ENCODE results near the gene P2RY14.

The P2RY14 gene

DNA sequence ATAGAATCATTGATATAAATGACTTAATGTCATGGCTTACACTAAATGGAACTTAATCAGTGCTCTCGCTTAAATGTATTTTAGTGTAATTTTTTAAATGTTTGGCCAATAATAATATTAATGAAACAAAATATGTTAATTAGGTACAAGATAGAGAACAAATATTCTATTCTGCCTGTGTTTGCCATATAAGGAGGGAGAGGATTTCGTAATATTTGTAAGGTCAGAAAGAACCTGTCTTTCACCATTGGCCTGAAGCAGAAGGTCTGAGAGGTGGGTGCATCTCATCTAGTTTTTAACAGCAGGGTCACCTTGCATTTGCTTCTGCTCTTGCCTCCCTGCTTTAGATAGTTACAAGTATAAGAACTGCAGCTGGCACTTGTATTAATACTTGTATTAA lies 35.8 kb upstream of the P2RY14 start:
- Histone ChIP-seq H3K27ac (ENCODE audit: low read depth, low read length) (no peak overlapping the region), H2BK5ac (ENCODE audit: low read length) (no peak overlapping the region), H3K9ac (ENCODE audit: low read length) (no peak overlapping the region)

DNA sequence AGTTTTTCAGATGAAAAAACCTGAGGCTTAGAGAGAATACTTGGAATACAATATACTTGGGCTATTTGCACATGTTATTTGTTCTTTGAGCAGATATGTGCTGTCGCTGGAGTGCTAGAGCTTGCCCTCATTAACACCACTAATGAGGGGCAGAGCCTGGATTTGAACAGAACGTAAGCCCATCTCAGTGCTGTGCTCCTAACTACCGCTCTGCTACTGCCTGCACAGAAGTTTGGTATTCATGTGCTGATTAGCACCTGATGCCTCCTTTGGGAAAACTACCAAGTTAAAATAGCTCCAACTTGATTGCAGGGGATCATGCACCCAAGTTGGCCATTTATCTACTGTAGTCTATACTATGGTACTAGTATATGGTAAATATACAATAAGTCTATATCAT lies 34.6 kb upstream of the P2RY14 start:
- Histone ChIP-seq H3K27ac (ENCODE audit: low read depth, low read length) (no peak overlapping the region), H3K27me3 (ENCODE audit: insufficient read depth, low read length, poor library complexity) (no peaks in the 10 kb centered on the region), H2BK120ac (ENCODE audit: low read depth, low read length) (no peak overlapping the region), H3K4ac (ENCODE audit: low read depth, low read length) (no peak overlapping the region), H3K9ac (ENCODE audit: low read length) (no peak overlapping the region), H3K36me3 (ENCODE audit: control insufficient read depth, insufficient read depth, low read length) (no peaks in the 10 kb centered on the region), H3K4me3 (ENCODE audit: low read length) (no peak overlapping the region), H3K79me2 (ENCODE audit: control insufficient read depth, insufficient read depth, low read length) (no peaks in the 10 kb centered on the region), H3K4me2 (ENCODE audit: low read length) (no peak overlapping the region), H3K23ac (ENCODE audit: low read length) (no peak overlapping the region), H2BK15ac (replicated peaks; ENCODE audit: low read depth) (no peak overlapping the region), H2AK5ac (ENCODE audit: low read length) (no peak overlapping the region), H4K8ac (ENCODE audit: low read depth, low read length) (no peak overlapping the region), H3K79me1 (ENCODE audit: low read length) (no peaks in the 10 kb centered on the region), H3K18ac (ENCODE audit: low read length) (no peak overlapping the region), H3K4me1 (ENCODE audit: control insufficient read depth, low read depth, low read length) (peaks cover 6% of the 10 kb centered on the region), H4K5ac (ENCODE audit: low read length) (no peak overlapping the region), H3K56ac (ENCODE audit: low read length) (no peak overlapping the region), H2BK5ac (ENCODE audit: low read length) (no peak overlapping the region)
- no CpG with 5 or more reads among the region's 3 CpGs for WGBS (ENCODE audit: extremely low coverage, insufficient coverage, low lambda C conversion rate)
- DNase-seq, result no peak

More for the DNA sequence above, 35.8 kb upstream of the P2RY14 start:
- H3K79me1 ChIP-seq (ENCODE audit: low read length), result no peaks in the 10 kb centered on the region
- H3K23ac ChIP-seq (ENCODE audit: low read length), result no peak overlapping the region
- H4K5ac ChIP-seq (ENCODE audit: low read length), result no peak overlapping the region
- WGBS (ENCODE audit: extremely low coverage, insufficient coverage, low lambda C conversion rate), result no CpG with 5 or more reads among the region's 2 CpGs
- no peak overlapping the region for H2BK15ac ChIP-seq (replicated peaks; ENCODE audit: low read depth)
- H3K18ac ChIP-seq (ENCODE audit: low read length), result no peak overlapping the region
- no peaks in the 10 kb centered on the region for H3K79me2 ChIP-seq (ENCODE audit: control insufficient read depth, insufficient read depth, low read length)
- no peak overlapping the region for H3K4me2 ChIP-seq (ENCODE audit: low read length)
- no peak overlapping the region for H3K56ac ChIP-seq (ENCODE audit: low read length)
- DNase-seq, result no peak
- H2AK5ac ChIP-seq (ENCODE audit: low read length), result no peak overlapping the region
- H3K27me3 ChIP-seq (ENCODE audit: insufficient read depth, low read length, poor library complexity), result no peaks in the 10 kb centered on the region
- H3K36me3 ChIP-seq (ENCODE audit: control insufficient read depth, insufficient read depth, low read length), result no peaks in the 10 kb centered on the region
- H2BK120ac ChIP-seq (ENCODE audit: low read depth, low read length), result no peak overlapping the region
- H3K4me1 ChIP-seq (ENCODE audit: control insufficient read depth, low read depth, low read length), result peaks cover 6% of the 10 kb centered on the region
- no peak overlapping the region for H3K4ac ChIP-seq (ENCODE audit: low read depth, low read length)
- no peak overlapping the region for H3K4me3 ChIP-seq (ENCODE audit: low read length)
- no peak overlapping the region for H4K8ac ChIP-seq (ENCODE audit: low read depth, low read length)

DNA sequence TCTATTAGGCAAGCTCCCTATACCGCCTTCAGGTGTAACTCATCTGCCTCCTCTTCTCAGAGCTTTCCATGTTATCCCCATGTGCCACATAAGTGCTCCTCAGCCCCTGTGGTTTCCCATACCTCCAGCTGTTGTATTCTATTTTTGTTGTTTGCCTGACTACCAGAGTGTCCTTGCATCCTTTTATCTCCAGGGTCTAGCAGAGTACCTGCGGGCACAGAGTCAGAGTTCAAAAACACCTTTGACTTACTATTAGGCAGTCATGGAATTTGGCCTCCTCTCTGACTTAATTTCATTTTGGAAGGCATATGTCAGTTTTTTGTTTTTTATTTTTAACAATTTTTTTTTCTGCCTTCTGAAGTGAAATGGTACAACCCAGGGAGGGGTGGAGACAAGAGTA lies 31.2 kb upstream of the P2RY14 start:
- Histone ChIP-seq H4K8ac (ENCODE audit: low read depth, low read length) (no peak overlapping the region), H2BK120ac (ENCODE audit: low read depth, low read length) (no peak overlapping the region), H3K4me3 (ENCODE audit: low read length) (no peak overlapping the region), H3K4ac (ENCODE audit: low read depth, low read length) (no peak overlapping the region), H3K18ac (ENCODE audit: low read length) (no peak overlapping the region), H3K79me2 (ENCODE audit: control insufficient read depth, insufficient read depth, low read length) (no peaks in the 10 kb centered on the region), H3K4me2 (ENCODE audit: low read length) (no peak overlapping the region), H3K27ac (ENCODE audit: low read depth, low read length) (no peak overlapping the region), H3K79me1 (ENCODE audit: low read length) (no peaks in the 10 kb centered on the region), H2BK5ac (ENCODE audit: low read length) (no peak overlapping the region), H4K5ac (ENCODE audit: low read length) (no peak overlapping the region), H3K36me3 (ENCODE audit: control insufficient read depth, insufficient read depth, low read length) (no peaks in the 10 kb centered on the region), H2BK15ac (replicated peaks; ENCODE audit: low read depth) (no peak overlapping the region), H3K56ac (ENCODE audit: low read length) (no peak overlapping the region), H3K9ac (ENCODE audit: low read length) (no peak overlapping the region), H2AK5ac (ENCODE audit: low read length) (no peak overlapping the region), H3K4me1 (ENCODE audit: control insufficient read depth, low read depth, low read length) (peaks cover 17% of the 10 kb centered on the region), H3K23ac (ENCODE audit: low read length) (no peak overlapping the region), H3K27me3 (ENCODE audit: insufficient read depth, low read length, poor library complexity) (no peaks in the 10 kb centered on the region)
- no peak for DNase-seq
- WGBS (ENCODE audit: extremely low coverage, insufficient coverage, low lambda C conversion rate), result no CpG with 5 or more reads among the region's 2 CpGs

DNA sequence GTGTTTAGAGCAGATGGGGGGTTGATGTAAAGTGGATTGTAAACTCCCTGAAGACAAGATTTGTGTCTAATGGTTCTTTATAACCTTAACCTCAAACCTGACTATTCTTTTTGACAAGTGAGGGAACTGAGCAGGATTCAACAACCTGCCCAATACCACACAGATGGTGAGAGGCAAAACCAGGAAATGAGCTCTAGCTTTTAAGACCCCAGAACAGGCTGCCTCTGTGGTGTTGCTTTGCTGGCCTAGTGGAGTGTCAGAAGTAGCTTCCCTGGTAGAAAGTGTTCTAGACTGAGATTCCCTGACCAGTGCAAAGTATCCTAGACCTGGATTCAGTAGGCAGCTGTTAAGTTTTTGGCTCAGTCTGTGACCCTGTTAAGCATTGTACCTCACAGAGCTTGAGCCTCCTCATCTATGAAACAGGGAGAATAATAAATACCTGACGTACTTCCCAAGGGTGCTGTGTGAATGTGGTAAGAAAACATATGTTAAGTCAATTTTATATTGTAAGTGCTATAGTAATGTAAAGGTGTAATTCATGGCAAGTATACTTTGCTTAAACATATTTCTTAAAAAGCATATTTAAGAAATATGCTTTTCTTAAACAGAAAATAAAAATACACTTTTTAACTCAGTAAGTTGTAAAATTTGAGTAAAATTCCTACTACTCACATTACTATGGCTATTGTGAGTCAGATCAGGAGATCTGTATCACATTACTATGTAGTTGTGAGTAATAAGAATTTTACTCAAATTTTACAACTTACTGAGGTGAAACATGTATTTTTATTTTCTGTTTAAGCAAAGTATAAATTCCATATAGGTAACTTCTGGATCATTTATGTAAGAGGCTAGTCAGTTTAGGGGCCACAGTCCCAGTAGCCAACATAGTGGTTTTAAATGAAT lies 29.5 kb upstream of the P2RY14 start:
- Histone ChIP-seq H3K79me1 (ENCODE audit: low read length) (no peaks in the 10 kb centered on the region), H3K79me2 (ENCODE audit: control insufficient read depth, insufficient read depth, low read length) (no peaks in the 10 kb centered on the region), H4K8ac (ENCODE audit: low read depth, low read length) (no peak overlapping the region), H2AK5ac (ENCODE audit: low read length) (no peak overlapping the region), H3K9ac (ENCODE audit: low read length) (no peak overlapping the region), H3K18ac (ENCODE audit: low read length) (no peak overlapping the region), H2BK120ac (ENCODE audit: low read depth, low read length) (no peak overlapping the region), H2BK15ac (replicated peaks; ENCODE audit: low read depth) (no peak overlapping the region), H3K56ac (ENCODE audit: low read length) (no peak overlapping the region), H3K27ac (ENCODE audit: low read depth, low read length) (no peak overlapping the region), H3K23ac (ENCODE audit: low read length) (no peak overlapping the region), H3K4ac (ENCODE audit: low read depth, low read length) (no peak overlapping the region), H3K4me2 (ENCODE audit: low read length) (no peak overlapping the region), H4K5ac (ENCODE audit: low read length) (no peak overlapping the region), H3K27me3 (ENCODE audit: insufficient read depth, low read length, poor library complexity) (no peaks in the 10 kb centered on the region), H3K36me3 (ENCODE audit: control insufficient read depth, insufficient read depth, low read length) (no peaks in the 10 kb centered on the region), H3K4me1 (ENCODE audit: control insufficient read depth, low read depth, low read length) (peaks cover 16% of the 10 kb centered on the region), H3K4me3 (ENCODE audit: low read length) (no peak overlapping the region), H2BK5ac (ENCODE audit: low read length) (no peak overlapping the region)
- WGBS (ENCODE audit: extremely low coverage, insufficient coverage, low lambda C conversion rate), result no CpG with 5 or more reads among the region's 1 CpG
- DNase-seq, result no peak

DNA sequence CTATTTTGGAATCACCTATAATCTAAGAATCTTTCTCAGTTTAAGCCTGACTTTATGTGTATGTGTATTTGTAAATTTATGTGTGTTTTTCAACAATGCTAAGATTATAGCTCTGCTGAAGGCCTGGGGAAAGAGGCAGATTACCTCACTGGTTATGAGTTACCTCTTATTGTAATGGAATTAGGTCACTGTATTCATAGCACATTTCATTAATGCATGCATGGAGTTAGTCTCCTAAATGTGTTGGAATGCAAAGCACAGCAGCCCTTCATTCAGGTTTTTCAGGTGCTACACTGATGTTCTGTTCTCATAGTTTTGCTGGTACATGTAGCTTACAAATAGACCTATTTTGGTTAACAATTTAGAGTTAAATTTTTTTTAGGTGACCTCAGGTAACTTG lies 28.8 kb upstream of the P2RY14 start:
- Histone ChIP-seq H3K9ac (ENCODE audit: low read length) (no peak overlapping the region), H2AK5ac (ENCODE audit: low read length) (no peak overlapping the region), H3K4ac (ENCODE audit: low read depth, low read length) (no peak overlapping the region), H3K4me1 (ENCODE audit: control insufficient read depth, low read depth, low read length) (peaks cover 16% of the 10 kb centered on the region), H3K18ac (ENCODE audit: low read length) (no peak overlapping the region), H3K27ac (ENCODE audit: low read depth, low read length) (no peak overlapping the region), H3K23ac (ENCODE audit: low read length) (no peak overlapping the region), H3K27me3 (ENCODE audit: insufficient read depth, low read length, poor library complexity) (no peaks in the 10 kb centered on the region), H3K56ac (ENCODE audit: low read length) (no peak overlapping the region), H4K8ac (ENCODE audit: low read depth, low read length) (no peak overlapping the region), H3K36me3 (ENCODE audit: control insufficient read depth, insufficient read depth, low read length) (no peaks in the 10 kb centered on the region), H2BK120ac (ENCODE audit: low read depth, low read length) (no peak overlapping the region), H3K4me3 (ENCODE audit: low read length) (no peak overlapping the region), H3K4me2 (ENCODE audit: low read length) (no peak overlapping the region), H2BK5ac (ENCODE audit: low read length) (no peak overlapping the region), H3K79me2 (ENCODE audit: control insufficient read depth, insufficient read depth, low read length) (no peaks in the 10 kb centered on the region), H4K5ac (ENCODE audit: low read length) (no peak overlapping the region), H2BK15ac (replicated peaks; ENCODE audit: low read depth) (no peak overlapping the region), H3K79me1 (ENCODE audit: low read length) (no peaks in the 10 kb centered on the region)
- DNase-seq, result no peak

Measured in mesendoderm (in vitro differentiated cells).